AG08396 (cell line): ENCODE measurements around the gene PPFIA1.

ENCODE experiments used
- DNase-seq: peaks from one replicate; pipeline ENCODE4 v3.0.0; 2012; ENCODE audit warnings: low spot score, mixed read lengths

The PPFIA1 gene

GRCh38 chr11:70415642-70416395 lies 145.3 kb downstream of the PPFIA1 start:
- no peak for DNase-seq

GRCh38 chr11:70416881-70417280 lies 146.4 kb downstream of the PPFIA1 start:
- no peak for DNase-seq

GRCh38 chr11:70418130-70418529 lies 147.6 kb downstream of the PPFIA1 start:
- no peak for DNase-seq

- no peak for DNase-seq
These were observed 149.0 kb downstream of the PPFIA1 start for GRCh38 chr11:70419307-70420007.

GRCh38 chr11:70420008-70420464 lies 149.5 kb downstream of the PPFIA1 start:
- DNase-seq, result no peak

GRCh38 chr11:70420496-70420895 lies 150.0 kb downstream of the PPFIA1 start:
- no peak for DNase-seq

- no peak for DNase-seq
These were observed 150.6 kb downstream of the PPFIA1 start for GRCh38 chr11:70421123-70421522.

- no peak for DNase-seq
These were observed 152.4 kb downstream of the PPFIA1 start for GRCh38 chr11:70422692-70423522.

- peak; percentile 93 for DNase-seq
These were observed 153.3 kb downstream of the PPFIA1 start for GRCh38 chr11:70423523-70424505.

GRCh38 chr11:70424765-70425344 lies 154.4 kb downstream of the PPFIA1 start:
- DNase-seq, result no peak

- DNase-seq, result no peak
These were observed 156.9 kb downstream of the PPFIA1 start for GRCh38 chr11:70427436-70427835.

- DNase-seq, result no peak
These were observed 158.4 kb downstream of the PPFIA1 start for GRCh38 chr11:70428701-70429427.

GRCh38 chr11:70429428-70429705 lies 158.9 kb downstream of the PPFIA1 start:
- DNase-seq, result no peak

- no peak for DNase-seq
These were observed 159.4 kb downstream of the PPFIA1 start for GRCh38 chr11:70429724-70430521.

- no peak for DNase-seq
These were observed 160.4 kb downstream of the PPFIA1 start for GRCh38 chr11:70430671-70431574.

- no peak for DNase-seq
These were observed 161.1 kb downstream of the PPFIA1 start for GRCh38 chr11:70431611-70432010.

GRCh38 chr11:70432065-70432464 lies 161.6 kb downstream of the PPFIA1 start:
- no peak for DNase-seq

- no peak for DNase-seq
These were observed 162.1 kb downstream of the PPFIA1 start for GRCh38 chr11:70432580-70432979.

- no peak for DNase-seq
These were observed 162.5 kb downstream of the PPFIA1 start for GRCh38 chr11:70433038-70433437.
